Measurements from ENCODE around the gene BMP8A.
A peak's percentile ranks its signal among the peaks of the same experiment; 100 is the strongest.
"Not testable (repeated sequence)": the region's sequence is repeated elsewhere in the genome, so short reads cannot be mapped to it uniquely, and the experiment has no call there.

Gene BMP8A

GRCh38 chr1:39491146-39491921 is at the start of gene BMP8A:
BMP8A (plus strand) TSS chr1:39491636; CDS start chr1:39491992, 356 bp downstream.
- peak; percentile 45 for DNase-seq (ENCODE audit: low read depth)

GRCh38 chr1:39441797-39442196 is 49.6 kb upstream of the BMP8A start:
- no peak for DNase-seq (ENCODE audit: low read depth)

GRCh38 chr1:39445573-39445972 is 45.9 kb upstream of the BMP8A start:
- no peak for DNase-seq (ENCODE audit: low read depth)

- no peak for DNase-seq (ENCODE audit: low read depth)
Observed at GRCh38 chr1:39446986-39447567, 44.4 kb upstream of the BMP8A start.

GRCh38 chr1:39450041-39450440 is 41.4 kb upstream of the BMP8A start:
- not testable (repeated sequence) for DNase-seq (ENCODE audit: low read depth)

- DNase-seq (ENCODE audit: low read depth), result no peak
Observed at GRCh38 chr1:39450956-39451606, 40.4 kb upstream of the BMP8A start.

GRCh38 chr1:39452081-39452480 is 39.4 kb upstream of the BMP8A start:
- DNase-seq (ENCODE audit: low read depth), result no peak

- DNase-seq (ENCODE audit: low read depth), result no peak
Observed at GRCh38 chr1:39452540-39452939, 38.9 kb upstream of the BMP8A start.

GRCh38 chr1:39453603-39454002 is 37.8 kb upstream of the BMP8A start:
- DNase-seq (ENCODE audit: low read depth), result no peak

GRCh38 chr1:39458991-39459390 is 32.4 kb upstream of the BMP8A start:
- DNase-seq (ENCODE audit: low read depth), result no peak

- DNase-seq (ENCODE audit: low read depth), result no peak
Observed at GRCh38 chr1:39462074-39462473, 29.4 kb upstream of the BMP8A start.

- no peak for DNase-seq (ENCODE audit: low read depth)
Observed at GRCh38 chr1:39466413-39467107, 24.9 kb upstream of the BMP8A start.

GRCh38 chr1:39467108-39467720 is 24.2 kb upstream of the BMP8A start:
- not testable (repeated sequence) for DNase-seq (ENCODE audit: low read depth)

- no peak for DNase-seq (ENCODE audit: low read depth)
Observed at GRCh38 chr1:39469150-39469549, 22.3 kb upstream of the BMP8A start.

- no peak for DNase-seq (ENCODE audit: low read depth)
Observed at GRCh38 chr1:39470040-39470439, 21.4 kb upstream of the BMP8A start.

- DNase-seq (ENCODE audit: low read depth), result no peak
Observed at GRCh38 chr1:39472826-39473225, 18.6 kb upstream of the BMP8A start.

GRCh38 chr1:39473324-39473723 is 18.1 kb upstream of the BMP8A start:
- DNase-seq (ENCODE audit: low read depth), result no peak

GRCh38 chr1:39474810-39475209 is 16.6 kb upstream of the BMP8A start:
- DNase-seq (ENCODE audit: low read depth), result no peak

GRCh38 chr1:39475551-39475950 is 15.9 kb upstream of the BMP8A start:
- not testable (repeated sequence) for DNase-seq (ENCODE audit: low read depth)

GRCh38 chr1:39478126-39478915 is 13.1 kb upstream of the BMP8A start:
- no peak for DNase-seq (ENCODE audit: low read depth)

GRCh38 chr1:39481289-39481688 is 10.1 kb upstream of the BMP8A start:
- DNase-seq (ENCODE audit: low read depth), result no peak
